HG02678 (cell line): ENCODE results near the gene TMTC4.
"Not testable (repeated sequence)": the region's sequence is repeated elsewhere in the genome, so short reads cannot be mapped to it uniquely, and the experiment has no call there.

Source experiments
- ATAC-seq: cut with Tn5 transposase; IDR thresholded peaks from one replicate; pipeline ENCODE4 v1.9.1; 2021; ENCODE audit warnings: mild to moderate bottlenecking, moderate library complexity; ENCODE audit not compliant: unreplicated experiment

TMTC4 gene

DNA sequence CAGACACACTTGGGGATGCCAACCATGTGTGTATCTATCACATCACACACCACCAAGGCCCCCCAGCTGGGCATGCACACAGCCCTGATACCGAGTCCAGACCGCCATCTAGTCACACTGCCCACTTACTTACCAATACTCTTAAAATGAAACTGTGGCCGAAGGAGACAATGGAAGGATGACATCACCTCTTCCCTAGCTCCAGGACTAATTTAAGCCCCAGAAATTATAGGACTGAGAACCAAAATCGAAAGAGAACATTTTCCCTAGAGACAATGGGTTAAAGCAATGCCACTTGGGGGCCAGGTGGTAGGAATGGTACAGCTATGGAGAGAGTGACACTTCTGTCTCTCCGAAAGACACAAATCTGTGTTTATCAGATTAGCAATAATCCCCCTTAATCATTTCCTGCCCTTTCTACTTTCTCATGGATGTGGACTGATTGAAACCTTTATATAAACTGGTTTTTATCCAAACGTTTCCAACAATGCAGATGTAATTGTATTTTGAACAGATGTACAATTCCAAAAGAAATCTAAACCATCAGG is 85.3 kb downstream of the TMTC4 start:
- ATAC-seq = no peak

GRCh38 chr13:100588331-100589177 is 86.0 kb downstream of the TMTC4 start, which contains the start of gene GGACT:
GGACT (minus strand) TSS chr13:100588789; CDS start chr13:100532591, 56,198 bp downstream.
- ATAC-seq = peak; percentile 98

- ATAC-seq = no peak
These were observed 89.7 kb downstream of the TMTC4 start for GRCh38 chr13:100584896-100585295.

- no peak for ATAC-seq
These were observed 93.1 kb downstream of the TMTC4 start for GRCh38 chr13:100581504-100581903.

GRCh38 chr13:100581030-100581429 is 93.6 kb downstream of the TMTC4 start:
- no peak for ATAC-seq

- no peak for ATAC-seq
These were observed 94.5 kb downstream of the TMTC4 start for GRCh38 chr13:100580045-100580444.

GRCh38 chr13:100577239-100577638 is 97.4 kb downstream of the TMTC4 start:
- not testable (repeated sequence) for ATAC-seq

DNA sequence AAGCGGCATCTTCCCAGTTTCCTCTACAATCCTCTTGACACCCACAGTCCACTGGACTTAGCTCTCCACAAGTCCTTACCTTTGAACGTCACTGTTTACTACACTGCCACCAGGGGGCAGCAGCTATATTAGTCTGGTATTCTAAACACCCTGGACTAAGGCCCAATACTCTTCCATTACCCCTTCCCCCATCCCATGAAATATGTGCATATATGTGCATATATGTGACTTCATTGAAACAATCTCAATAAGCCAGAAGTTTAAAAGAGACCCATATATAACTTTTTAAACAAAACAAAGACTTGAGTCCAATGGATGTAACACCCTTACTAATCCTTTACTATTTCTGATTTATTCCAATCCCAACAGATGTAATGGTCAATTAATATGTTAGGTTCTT is 101.5 kb downstream of the TMTC4 start:
- ATAC-seq = peak; percentile 97

DNA sequence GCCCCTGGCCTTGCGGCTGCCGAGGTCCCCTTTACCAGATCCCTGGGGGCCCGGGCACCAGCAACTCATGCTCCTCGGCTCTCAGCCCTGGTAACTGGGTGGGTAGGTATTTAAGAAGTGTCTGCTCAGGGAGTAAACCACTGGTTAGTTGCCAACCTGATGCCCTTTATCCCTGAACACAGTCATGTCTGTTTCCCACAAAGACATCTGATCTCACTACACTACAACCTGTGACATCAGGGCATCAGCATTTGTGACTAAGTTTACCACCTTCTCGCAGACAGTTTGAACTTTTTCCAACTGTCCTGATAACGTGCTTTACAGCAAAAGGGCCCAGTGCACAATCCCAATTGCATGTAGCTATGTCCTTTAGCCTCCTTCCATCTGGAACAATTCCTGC is 108.1 kb downstream of the TMTC4 start:
- ATAC-seq = no peak

DNA sequence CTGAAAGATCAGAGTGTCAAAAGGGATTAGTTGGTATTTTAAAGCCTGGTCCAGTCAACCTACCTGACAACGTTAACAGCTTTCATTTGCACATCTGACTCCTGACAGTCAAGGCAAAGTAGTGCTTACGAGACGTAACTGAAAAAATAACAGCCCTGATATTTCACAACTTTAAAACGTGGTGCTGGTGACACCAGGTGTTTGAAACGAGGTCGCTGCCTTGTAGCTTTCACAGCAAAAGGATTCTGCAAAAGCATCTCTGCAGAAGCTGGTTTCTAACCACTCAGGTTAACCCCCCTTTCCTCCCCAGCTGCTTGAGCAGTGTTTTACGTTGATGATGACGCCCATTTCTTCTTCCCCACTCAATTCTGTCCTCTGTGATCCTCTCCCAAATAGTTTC is 109.3 kb downstream of the TMTC4 start:
- no peak for ATAC-seq

- ATAC-seq = no peak
These were observed 110.0 kb downstream of the TMTC4 start for GRCh38 chr13:100564444-100565223.

DNA sequence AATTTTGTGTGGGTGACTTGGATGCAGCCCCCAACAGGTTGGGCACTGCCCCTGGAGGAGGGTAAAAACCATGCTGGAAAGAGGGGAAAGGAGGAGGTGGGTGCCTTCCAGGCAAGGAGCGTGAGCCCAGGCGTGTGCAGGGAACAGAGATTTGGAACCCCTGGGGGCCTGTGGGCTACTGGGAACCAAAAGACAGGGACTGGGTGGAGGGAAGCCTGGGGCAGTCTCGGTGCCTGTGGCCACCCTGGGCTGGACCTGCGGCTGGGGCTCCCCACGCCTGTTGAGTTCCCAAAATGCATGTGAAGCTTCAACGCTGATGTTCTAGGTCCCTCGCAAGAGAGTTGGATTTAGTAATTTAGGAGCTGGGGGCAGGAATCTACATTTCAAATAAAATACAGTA is 110.8 kb downstream of the TMTC4 start:
- ATAC-seq = no peak

GRCh38 chr13:100561599-100562204 is 112.9 kb downstream of the TMTC4 start:
- no peak for ATAC-seq

GRCh38 chr13:100561158-100561499 is 113.5 kb downstream of the TMTC4 start:
- ATAC-seq = no peak

- ATAC-seq = no peak
These were observed 114.0 kb downstream of the TMTC4 start for GRCh38 chr13:100560498-100561157.

DNA sequence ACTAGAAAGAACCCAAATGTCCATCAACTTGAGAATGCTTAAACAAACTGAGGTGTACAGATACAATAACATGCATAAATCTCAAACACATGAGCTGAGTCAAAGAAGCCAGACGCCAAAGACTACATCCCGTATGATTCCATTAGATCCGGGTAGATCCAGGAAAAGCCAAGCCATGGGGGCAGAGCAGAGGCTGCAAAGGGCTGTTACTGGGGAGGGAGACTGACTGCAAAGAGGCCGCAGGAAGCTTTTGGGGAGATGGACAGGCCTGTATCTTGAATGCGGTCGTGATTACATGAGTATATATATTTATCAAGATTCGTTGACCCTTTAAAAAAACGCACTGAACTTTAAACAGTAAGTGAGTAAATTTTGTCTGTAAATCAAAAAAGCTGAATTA is 114.7 kb downstream of the TMTC4 start:
- ATAC-seq = no peak
